GM18526 (cell line): ENCODE data around the gene TPSD1.
"Not testable (repeated sequence)": the region's sequence is repeated elsewhere in the genome, so short reads cannot be mapped to it uniquely, and the experiment has no call there.

Experiments
- POLR2A ChIP-seq: IDR thresholded peaks from 3 replicates; pipeline ENCODE4 v1.6.1; 2011; ENCODE audit not compliant: insufficient read length; ENCODE audit errors: extremely low read depth

The TPSD1 gene

DNA sequence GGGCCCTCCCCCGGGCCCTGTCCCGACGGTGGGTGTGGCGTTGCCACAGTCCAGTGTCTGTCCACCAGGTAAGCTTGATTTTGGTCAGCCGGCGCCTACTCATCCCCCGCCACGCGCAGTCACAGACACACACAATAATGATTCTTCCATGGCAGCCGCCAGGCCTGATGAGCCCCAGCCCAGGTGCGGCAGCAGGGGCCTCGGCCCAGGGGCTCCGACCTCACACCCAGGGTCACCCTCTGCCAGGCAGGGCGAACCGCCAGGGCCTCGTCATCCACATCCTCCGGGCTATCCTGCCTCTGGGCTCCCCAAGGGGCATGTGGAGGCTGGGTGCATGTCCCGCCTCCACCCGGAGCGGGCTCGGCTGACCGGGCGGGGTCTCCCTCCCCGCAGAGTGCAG lies 38.3 kb upstream of the TPSD1 start:
- TF ChIP-seq POLR2A: no peak

DNA sequence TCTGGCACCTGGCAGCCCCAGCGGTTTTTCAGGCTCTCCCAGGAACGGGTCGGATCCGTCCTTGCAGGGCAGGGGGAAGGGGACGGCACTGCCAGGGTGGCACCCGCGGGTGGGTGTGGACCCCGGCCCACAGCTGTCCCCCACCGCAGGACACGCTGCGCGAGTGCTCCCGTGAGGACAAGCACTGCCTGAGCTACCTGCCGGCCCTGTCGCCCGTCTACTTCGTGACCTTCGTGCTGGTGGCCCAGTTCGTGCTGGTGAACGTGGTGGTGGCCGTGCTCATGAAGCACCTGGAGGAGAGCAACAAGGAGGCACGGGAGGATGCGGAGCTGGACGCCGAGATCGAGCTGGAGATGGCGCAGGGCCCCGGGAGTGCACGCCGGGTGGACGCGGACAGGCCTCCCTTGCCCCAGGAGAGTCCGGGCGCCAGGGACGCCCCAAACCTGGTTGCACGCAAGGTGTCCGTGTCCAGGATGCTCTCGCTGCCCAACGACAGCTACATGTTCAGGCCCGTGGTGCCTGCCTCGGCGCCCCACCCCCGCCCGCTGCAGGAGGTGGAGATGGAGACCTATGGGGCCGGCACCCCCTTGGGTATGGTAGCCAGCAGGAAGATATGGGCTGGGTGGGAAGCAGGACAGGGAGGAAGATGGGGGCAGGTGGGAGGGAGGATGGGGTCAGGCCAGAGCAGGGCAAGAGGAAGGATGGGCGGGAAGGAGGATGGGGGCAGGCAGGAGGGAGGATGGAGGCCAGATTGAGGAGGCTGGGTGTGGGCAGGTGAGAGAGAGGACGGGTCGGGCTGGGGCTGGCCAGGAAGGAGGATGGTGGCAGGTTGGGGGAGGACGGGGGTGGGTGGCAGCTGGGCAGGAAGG lies 37.6 kb upstream of the TPSD1 start:
- no peak for TF ChIP-seq POLR2A

DNA sequence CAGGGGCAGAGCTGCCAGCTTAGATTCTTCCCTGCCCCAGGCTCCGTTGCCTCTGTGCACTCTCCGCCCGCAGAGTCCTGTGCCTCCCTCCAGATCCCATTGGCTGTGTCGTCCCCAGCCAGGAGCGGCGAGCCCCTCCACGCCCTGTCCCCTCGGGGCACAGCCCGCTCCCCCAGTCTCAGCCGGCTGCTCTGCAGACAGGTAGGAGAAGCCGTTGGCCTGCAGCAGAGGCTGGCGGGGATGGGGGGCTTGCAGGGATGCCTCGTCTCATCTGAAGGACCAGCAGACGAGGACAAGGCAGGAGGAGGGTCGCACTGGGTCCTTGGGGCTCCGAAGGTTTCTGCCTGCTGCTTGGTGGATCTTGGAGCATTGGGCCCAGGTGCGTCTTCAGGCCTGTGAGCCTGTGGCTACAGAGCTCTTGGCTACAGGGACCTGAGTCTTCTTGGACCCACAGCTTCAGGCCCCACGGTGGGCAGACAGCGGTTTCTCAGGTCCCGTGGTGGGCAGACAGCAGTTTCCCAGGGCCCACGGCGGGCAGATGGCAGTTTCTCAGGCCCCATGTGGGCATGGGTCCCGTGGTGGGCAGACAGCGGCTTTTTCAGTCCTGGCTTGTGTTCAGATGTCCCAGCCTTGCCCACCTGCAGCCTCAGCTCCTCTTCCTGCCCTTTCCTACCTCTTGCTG lies 36.8 kb upstream of the TPSD1 start:
- TF ChIP-seq POLR2A: no peak

DNA sequence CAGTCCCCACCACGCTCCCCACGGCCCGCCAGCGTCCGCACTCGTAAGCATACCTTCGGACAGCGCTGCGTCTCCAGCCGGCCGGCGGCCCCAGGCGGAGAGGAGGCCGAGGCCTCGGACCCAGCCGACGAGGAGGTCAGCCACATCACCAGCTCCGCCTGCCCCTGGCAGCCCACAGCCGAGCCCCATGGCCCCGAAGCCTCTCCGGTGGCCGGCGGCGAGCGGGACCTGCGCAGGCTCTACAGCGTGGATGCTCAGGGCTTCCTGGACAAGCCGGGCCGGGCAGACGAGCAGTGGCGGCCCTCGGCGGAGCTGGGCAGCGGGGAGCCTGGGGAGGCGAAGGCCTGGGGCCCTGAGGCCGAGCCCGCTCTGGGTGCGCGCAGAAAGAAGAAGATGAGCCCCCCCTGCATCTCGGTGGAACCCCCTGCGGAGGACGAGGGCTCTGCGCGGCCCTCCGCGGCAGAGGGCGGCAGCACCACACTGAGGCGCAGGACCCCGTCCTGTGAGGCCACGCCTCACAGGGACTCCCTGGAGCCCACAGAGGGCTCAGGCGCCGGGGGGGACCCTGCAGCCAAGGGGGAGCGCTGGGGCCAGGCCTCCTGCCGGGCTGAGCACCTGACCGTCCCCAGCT lies 35.7 kb upstream of the TPSD1 start:
- TF ChIP-seq POLR2A: no peak

DNA sequence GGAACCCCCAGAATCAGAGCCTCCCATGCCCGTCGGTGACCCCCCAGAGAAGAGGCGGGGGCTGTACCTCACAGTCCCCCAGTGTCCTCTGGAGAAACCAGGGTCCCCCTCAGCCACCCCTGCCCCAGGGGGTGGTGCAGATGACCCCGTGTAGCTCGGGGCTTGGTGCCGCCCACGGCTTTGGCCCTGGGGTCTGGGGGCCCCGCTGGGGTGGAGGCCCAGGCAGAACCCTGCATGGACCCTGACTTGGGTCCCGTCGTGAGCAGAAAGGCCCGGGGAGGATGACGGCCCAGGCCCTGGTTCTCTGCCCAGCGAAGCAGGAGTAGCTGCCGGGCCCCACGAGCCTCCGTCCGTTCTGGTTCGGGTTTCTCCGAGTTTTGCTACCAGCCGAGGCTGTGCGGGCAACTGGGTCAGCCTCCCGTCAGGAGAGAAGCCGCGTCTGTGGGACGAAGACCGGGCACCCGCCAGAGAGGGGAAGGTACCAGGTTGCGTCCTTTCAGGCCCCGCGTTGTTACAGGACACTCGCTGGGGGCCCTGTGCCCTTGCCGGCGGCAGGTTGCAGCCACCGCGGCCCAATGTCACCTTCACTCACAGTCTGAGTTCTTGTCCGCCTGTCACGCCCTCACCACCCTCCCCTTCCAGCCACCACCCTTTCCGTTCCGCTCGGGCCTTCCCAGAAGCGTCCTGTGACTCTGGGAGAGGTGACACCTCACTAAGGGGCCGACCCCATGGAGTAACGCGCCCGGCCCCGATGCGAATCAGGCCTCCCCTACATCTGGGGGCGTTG lies 34.8 kb upstream of the TPSD1 start:
- no peak for TF ChIP-seq POLR2A

DNA sequence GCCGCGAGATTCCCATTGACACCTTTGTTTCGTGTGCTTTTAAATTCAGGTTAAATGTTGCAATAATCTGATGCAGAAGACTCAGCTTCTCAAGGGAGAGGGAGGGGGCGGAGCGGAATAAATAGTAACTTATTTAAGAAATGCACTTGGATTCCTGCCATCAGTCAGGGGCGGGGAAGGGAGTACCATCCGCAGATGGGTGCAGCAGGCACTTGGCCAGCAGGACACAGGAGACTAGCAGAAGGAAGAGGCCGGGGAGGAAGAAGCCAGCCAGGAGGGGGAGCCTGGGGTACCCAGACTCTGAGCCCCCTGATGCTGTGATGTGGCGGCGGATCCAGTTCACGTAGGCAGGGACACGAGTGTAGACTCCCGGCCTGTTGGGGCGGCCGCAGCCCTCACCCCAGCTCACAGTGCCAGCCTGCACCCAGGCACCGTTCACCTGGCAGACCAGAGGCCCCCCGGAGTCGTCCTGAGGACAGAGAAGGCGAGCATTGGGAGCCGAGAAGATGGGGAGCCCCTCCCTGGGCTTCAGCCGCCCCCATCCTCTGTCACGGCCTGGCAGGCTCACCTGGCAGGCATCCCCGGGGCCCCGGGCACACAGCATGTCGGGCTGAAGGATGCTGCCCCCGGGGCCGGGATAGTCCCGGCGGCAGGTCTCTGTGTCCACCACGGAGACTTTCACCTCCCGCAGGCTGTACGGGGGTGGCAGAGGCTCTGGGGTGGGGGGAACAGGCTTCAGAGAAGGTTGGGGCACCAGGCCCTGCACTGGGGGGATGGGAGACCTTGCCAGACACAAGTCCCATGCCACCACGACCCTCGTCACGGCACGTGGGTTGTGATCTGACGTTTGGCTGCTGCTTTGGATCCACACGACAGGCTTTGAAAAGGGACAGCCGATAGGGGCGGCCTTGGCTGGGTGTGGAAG lies 34.0 kb upstream of the TPSD1 start:
- no peak for TF ChIP-seq POLR2A

DNA sequence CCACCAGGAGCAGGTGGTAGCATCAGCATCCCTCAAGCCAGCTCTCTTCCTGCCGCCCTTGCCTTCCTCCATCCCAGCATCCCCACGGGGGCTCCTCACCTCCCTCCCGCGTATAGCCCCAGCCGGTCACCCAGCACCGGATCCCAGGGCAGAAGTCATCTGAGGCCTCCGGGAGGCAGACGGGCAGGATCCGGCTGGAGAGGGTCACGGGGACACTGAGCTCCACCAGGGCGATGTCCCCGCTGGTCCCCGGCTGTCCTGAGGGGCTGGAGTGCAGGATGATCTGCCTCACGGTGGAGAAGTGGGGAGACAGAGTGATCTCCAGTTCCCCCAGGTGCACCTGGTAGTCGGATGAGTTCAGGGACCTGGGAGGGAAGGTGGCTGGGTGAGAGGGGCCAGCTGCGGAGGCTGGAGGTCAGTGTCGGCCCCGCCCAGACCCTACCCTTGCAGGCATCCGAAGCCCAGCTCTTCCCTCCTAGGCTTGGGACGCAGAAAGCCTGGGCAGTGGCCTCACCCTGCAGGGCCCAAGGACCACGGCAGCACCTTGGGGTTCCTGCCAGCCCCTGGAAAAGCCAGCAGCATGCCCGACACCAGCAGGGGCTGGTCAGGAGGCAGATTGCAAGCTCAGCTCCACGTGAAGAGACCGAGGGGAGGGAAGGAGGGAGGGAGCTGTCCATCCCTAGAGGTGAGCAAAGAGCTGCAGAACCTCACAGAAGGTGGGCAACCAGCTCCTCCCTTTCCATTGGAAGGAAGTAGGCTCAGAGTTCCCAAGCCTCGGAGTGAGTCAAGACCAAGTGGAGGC lies 33.1 kb upstream of the TPSD1 start:
- no peak for TF ChIP-seq POLR2A

DNA sequence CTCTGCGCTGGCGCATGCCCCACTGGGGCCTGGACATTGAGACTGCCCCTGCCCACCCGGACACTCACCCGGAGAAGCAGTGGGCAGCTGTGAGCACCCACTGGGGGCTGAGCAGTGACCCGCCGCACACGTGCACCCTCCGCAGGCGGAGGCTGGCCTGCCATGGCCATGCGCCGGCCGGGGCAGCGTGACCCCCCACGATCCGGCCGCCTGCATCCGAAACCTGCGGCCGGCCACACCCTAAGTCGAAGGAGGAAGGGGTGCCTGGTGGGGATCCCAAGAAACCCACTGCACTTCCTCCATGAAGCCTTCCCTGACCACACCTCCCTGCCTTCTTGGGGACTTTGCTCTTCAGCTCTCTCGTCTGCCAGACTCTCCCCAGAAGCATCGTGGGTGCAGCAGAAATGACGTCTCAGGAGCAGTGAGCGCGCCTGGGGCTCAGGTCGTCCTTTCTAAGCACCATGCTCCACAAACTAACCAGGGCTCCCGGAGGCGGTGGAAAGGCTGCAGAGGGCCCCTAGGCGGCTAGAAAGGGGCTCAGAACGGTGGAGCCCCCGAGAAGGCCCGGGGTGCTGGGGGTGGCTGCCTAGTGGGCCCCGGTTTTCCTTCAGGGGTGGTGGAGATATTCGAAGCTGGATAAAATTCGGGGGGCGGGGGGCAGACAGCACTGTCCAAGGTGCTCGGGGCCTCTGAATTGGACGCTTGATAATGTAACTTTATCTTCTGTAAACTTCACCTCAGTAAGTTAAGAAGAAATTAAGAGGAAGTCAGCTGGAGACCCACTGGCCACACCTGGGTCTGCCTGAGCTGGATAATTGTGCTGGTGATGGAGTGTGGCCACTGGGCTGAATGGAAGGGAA lies 32.3 kb upstream of the TPSD1 start:
- no peak for TF ChIP-seq POLR2A

DNA sequence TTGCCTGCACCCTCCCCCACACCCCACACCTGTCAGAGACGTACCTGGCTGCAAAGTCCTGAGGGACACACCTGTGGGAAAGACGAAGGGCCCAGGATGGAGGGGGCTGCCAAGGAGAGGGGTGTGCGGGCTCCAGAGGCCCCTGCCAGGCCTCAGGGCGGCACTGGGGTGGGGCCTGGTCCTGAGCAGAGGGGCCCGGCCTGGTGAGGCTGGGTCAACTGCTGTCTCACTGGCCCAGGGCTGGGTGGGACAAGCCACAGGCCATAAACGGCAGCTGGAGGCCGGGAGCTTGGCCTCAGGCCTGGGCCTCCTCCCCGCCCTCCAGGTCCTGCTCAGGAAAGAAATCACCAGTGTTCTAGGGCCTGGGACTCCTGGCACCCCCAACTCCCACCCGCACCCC lies 31.3 kb upstream of the TPSD1 start:
- TF ChIP-seq POLR2A: no peak

DNA sequence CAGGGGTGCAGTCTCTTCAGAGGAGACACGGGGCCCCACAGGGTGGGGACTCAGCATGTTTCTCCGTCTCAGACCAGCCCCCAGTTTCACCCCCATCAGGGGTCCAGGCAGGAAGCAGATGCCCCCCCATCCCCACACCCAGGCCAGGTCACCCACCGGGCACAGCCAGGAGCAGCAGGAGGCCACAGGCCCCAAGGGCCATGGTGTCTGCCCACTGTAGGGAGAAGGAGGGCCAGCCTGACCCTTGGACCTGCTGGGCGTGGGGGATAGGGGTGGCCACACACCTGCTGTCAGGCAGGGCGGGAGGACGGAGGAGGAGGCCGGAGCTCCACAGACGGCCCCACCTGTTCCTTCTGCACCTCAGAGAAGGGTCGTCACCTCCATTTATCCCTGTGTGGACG lies 30.8 kb upstream of the TPSD1 start, which contains the start of gene TPSG1:
Gene TPSG1, minus strand, starts transcription at position 218 of the 401 bp plus-strand sequence. Its CDS starts 16 bp downstream, at position 202.
- TF ChIP-seq POLR2A: no peak

DNA sequence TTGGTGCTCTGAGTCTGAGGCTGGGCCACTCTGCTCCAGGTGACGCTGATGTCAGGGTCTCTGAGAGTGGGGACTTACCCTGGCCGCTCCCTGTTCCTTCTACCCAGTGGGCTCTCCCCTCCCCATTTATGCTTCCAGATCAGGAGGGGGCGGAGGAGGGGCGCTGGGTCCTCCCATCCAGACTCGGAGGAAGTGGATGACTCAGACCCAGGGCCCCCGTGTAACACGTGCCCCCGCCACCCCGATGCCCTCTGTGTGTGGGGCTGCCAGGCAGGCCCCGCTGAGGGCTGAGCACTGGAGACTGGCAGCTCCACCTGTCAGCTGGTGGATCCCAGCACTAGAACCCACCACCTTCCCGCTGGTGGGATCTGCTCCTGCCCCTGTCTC lies 25.8 kb upstream of the TPSD1 start, which contains the start of gene TPSB2:
Gene TPSB2, minus strand, starts transcription at position 101 of the 387 bp plus-strand sequence. CDS start 233 bp downstream, outside the sequence.
- TF ChIP-seq POLR2A: not testable (repeated sequence)

DNA sequence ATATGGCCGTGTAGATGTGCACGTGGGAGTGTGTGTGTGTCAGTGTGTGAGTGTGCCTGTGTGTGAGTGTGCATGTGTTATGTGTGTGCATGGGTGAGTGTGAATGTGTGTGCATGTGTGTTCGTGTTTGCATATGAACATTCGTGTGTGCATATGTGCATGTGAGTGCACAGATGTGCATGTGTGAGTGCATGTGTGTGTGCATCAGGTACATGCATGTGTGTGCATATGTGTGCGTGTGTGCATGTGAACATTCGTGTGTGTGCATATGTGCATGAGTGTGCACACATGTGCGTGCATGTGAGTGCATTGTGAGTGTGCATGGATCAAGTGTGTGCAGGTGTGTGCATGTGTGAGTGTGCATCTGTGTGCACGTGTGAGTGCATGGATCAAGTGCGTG lies 17.9 kb upstream of the TPSD1 start:
- TF ChIP-seq POLR2A: no peak
